HepG2 (cell line): Measurements from ENCODE around the gene ITGA6. TPM values are rescaled to one million over a fixed set of nuclear protein-coding genes. Genes with fewer than 3 reads are reported as not detected.

Source experiments
- ATAC-seq: fragments of 200-7000 bp; cut with Tn5 transposase; 3 replicates; pipeline ENCODE4 v1.9.1; 2020; ENCODE audit warnings: mild to moderate bottlenecking, moderate library complexity
- BruUV-seq: library from RNA; stranded (reverse); fragments of 400-500 nt; replicated peaks from 2 replicates; lab custom pipeline; 2021; lab: Mats Ljungman, UMichigan
- CTCF ChIA-PET: fragments of 300-600 bp; formaldehyde crosslinking; extraction: SDS; loops from one replicate; lab custom pipeline; 2021; ENCODE audit warnings: low total read pairs, inconsistent platforms, low intra/inter-chr PET ratio; lab: Yijun Ruan, JAX
- POLR2A ChIA-PET: fragments of 350-600 bp; sonication (Branson Sonifier 250); formaldehyde crosslinking; loops from one replicate; lab custom pipeline; 2020; ENCODE audit warnings: antibody characterized with exemption, inconsistent platforms; lab: Yijun Ruan, JAX
- DNase-seq: peaks from one replicate; pipeline ENCODE4 v3.0.0-alpha.2; 2015; ENCODE audit warnings: low spot score
- FAIRE-seq: peaks from 3 replicates; lab custom pipeline; 2011; peaks lifted over from hg19 to GRCh38; lab: Jason Lieb, UNC
- H2AFZ ChIP-seq: one replicate; pipeline ENCODE4 v1.6.1; 2011; ENCODE audit warnings: low read length, inconsistent platforms
- H3K27ac ChIP-seq: fragments of 300-600 bp; 3 replicates; pipeline ENCODE4 v1.8.0; 2011; ENCODE audit warnings: mixed run types, mild to moderate bottlenecking, mixed read lengths, low read length, inconsistent platforms; ENCODE audit not compliant: insufficient read depth; ENCODE audit errors: extremely low read length
- H3K27me3 ChIP-seq, 2 experiments: fragments of 200-600 bp in 1 of 2; 2 replicates in 1 of 2; 3 replicates in 1 of 2; pipeline versions ENCODE4 v1.6.0 to v1.8.0; 2011; ENCODE audit warnings: low read length in 2 of 2, mild to moderate bottlenecking in 2 of 2, moderate library complexity in 2 of 2, inconsistent platforms in 1 of 2; ENCODE audit not compliant: insufficient read depth in 2 of 2, control insufficient read depth in 1 of 2
- H3K36me3 ChIP-seq, 2 experiments: fragments of 200-600 bp in 1 of 2; replicated peaks in 1 of 2; 2 replicates in 1 of 2; 3 replicates in 1 of 2; pipeline versions ENCODE4 v1.5.1 to v1.8.0; 2011; ENCODE audit warnings: low read length in 2 of 2, inconsistent platforms in 1 of 2; ENCODE audit not compliant: insufficient read depth in 2 of 2, control insufficient read depth in 1 of 2
- H3K4me1 ChIP-seq: 2 replicates; pipeline ENCODE4 v1.5.1; 2012; ENCODE audit warnings: low read length, inconsistent platforms; ENCODE audit not compliant: insufficient read depth
- H3K4me2 ChIP-seq: 2 replicates; pipeline ENCODE4 v1.6.0; 2011; ENCODE audit warnings: low read depth, low read length, inconsistent platforms
- H3K4me3 ChIP-seq, 3 experiments: fragments of 200-600 bp in 1 of 3; sonication (generic), shearing (Covaris generic) in 1 of 3; replicated peaks in 1 of 3; 2 replicates each; pipeline ENCODE4 v1.5.1; 2011 to 2016; ENCODE audit warnings: low read length in 3 of 3, inconsistent platforms in 2 of 3, low read depth in 2 of 3, mild to moderate bottlenecking in 2 of 3, control low read depth in 1 of 3, mixed read lengths in 1 of 3; ENCODE audit not compliant: insufficient read depth in 1 of 3
- H3K79me2 ChIP-seq: one replicate; pipeline ENCODE4 v1.6.1; 2011; ENCODE audit warnings: low read length, inconsistent platforms; ENCODE audit not compliant: insufficient read depth
- H3K9ac ChIP-seq: 2 replicates; pipeline ENCODE4 v1.6.0; 2011; ENCODE audit warnings: mild to moderate bottlenecking, low read depth, low read length, inconsistent platforms; ENCODE audit not compliant: insufficient read depth
- H3K9me3 ChIP-seq: 2 replicates; pipeline ENCODE4 v1.5.1; 2012; ENCODE audit warnings: mild to moderate bottlenecking, low read length
- H4K20me1 ChIP-seq: 2 replicates; pipeline ENCODE4 v1.6.0; 2011; ENCODE audit warnings: inconsistent platforms, mild to moderate bottlenecking, low read length, moderate library complexity; ENCODE audit not compliant: insufficient read depth
- FOXP1 ChIP-seq, 2 experiments: fragments of 450-650 bp in 1 of 2; IDR thresholded peaks; 2 replicates each; pipeline ENCODE4 v1.6.1; 2017 to 2018; ENCODE audit warnings: antibody characterized with exemption in 1 of 2
- GATAD2A ChIP-seq: IDR thresholded peaks from 2 replicates; pipeline ENCODE4 v1.6.1; 2016
- GTF2F1 ChIP-seq: fragments of 150-350 bp; IDR thresholded peaks from 2 replicates; pipeline ENCODE4 v1.6.1; 2014; ENCODE audit warnings: low read length
- HOXA9 ChIP-seq: sonication (generic); formaldehyde crosslinking; IDR thresholded peaks from 2 replicates; pipeline ENCODE4 v1.8.1; 2022; ENCODE audit warnings: missing genetic modification reagents, mild to moderate bottlenecking, moderate library complexity, borderline replicate concordance
- KDM3A ChIP-seq: IDR thresholded peaks from 2 replicates; pipeline ENCODE4 v1.6.1; 2018; ENCODE audit warnings: low read depth, missing compliant biosample characterization
- KLF11 ChIP-seq: IDR thresholded peaks from 2 replicates; pipeline ENCODE4 v1.6.1; 2016; ENCODE audit warnings: missing compliant biosample characterization
- MEF2D ChIP-seq: sonication (generic); formaldehyde crosslinking; IDR thresholded peaks from 2 replicates; pipeline ENCODE4 v1.5.1; 2020; ENCODE audit warnings: mild to moderate bottlenecking, missing genetic modification reagents
- NR2F1 ChIP-seq, 2 experiments: fragments of 450-650 bp in 1 of 2; formaldehyde crosslinking in 1 of 2; IDR thresholded peaks; 2 replicates each; pipeline versions ENCODE4 v1.5.0 to v1.6.1; 2016 to 2020; ENCODE audit warnings: mild to moderate bottlenecking in 1 of 2, missing compliant biosample characterization in 1 of 2, missing genetic modification reagents in 1 of 2, moderate library complexity in 1 of 2
- POGZ ChIP-seq: sonication (generic); formaldehyde crosslinking; IDR thresholded peaks from 2 replicates; pipeline ENCODE4 v1.4.0; 2020; ENCODE audit warnings: mild to moderate bottlenecking, missing genetic modification reagents
- STAG1 ChIP-seq: sonication (generic); formaldehyde crosslinking; IDR thresholded peaks from 2 replicates; pipeline ENCODE4 v1.4.0; 2020; ENCODE audit warnings: missing genetic modification reagents
- ZNF552 ChIP-seq: sonication (generic); formaldehyde crosslinking; IDR thresholded peaks from 2 replicates; pipeline ENCODE4 v1.9.0; 2022; ENCODE audit warnings: missing genetic modification reagents, mild to moderate bottlenecking, borderline replicate concordance
- ZNF749 ChIP-seq: sonication (generic); formaldehyde crosslinking; IDR thresholded peaks from 2 replicates; pipeline ENCODE4 v1.8.0; 2022; ENCODE audit warnings: mild to moderate bottlenecking, missing genetic modification reagents, moderate library complexity, borderline replicate concordance
- ZNF75D ChIP-seq: sonication (generic); formaldehyde crosslinking; IDR thresholded peaks from 2 replicates; pipeline ENCODE4 v1.8.1; 2023; ENCODE audit warnings: missing genetic modification reagents, mild to moderate bottlenecking, borderline replicate concordance
- ZNF891 ChIP-seq: sonication (generic); formaldehyde crosslinking; IDR thresholded peaks from 2 replicates; pipeline ENCODE4 v1.5.0; 2020; ENCODE audit warnings: mild to moderate bottlenecking, missing genetic modification reagents
- ZSCAN12 ChIP-seq: sonication (generic); formaldehyde crosslinking; IDR thresholded peaks from 2 replicates; pipeline ENCODE4 v1.9.0; 2021; ENCODE audit warnings: mild to moderate bottlenecking, missing genetic modification reagents
- WGBS: methylation state at CpG from one replicate; pipeline ENCODE4 v1.1.6; 2017; ENCODE audit warnings: low lambda C conversion rate; 5-methylcytosine and 5-hydroxymethylcytosine counted together
- in situ Hi-C: cut with HindIII; loops from 2 replicates; pipeline ENCODE4 v1.10.0; 2017; ENCODE audit warnings: low pct_unique_long_range_greater_than_20kb; ENCODE audit not compliant: extremely low pct_ligation_motif_present
- intact Hi-C: fragments of 100-400 bp; cut with micrococcal nuclease; formaldehyde crosslinking; loops from one replicate; pipeline ENCODE4 v1.10.0; 2022; ENCODE audit not compliant: unreplicated experiment
- polyA plus RNA-seq, 8 experiments: library from polyadenylated mRNA; depleted of rRNA in 3 of 8; stranded (reverse) in 7 of 8; unstranded in 1 of 8; fragments of >200 nt; fragmentation: Illumina TruSeq in 4 of 8; extraction: Trizol in 4 of 8; gene quantifications; 2 replicates each; pipeline versions ENCODE4 v1.2.1 to v1.2.3, GENCODE V29; 2011 to 2016; ENCODE audit warnings: low read depth in 4 of 8, missing spikeins in 1 of 8, mixed read lengths in 1 of 8; ENCODE audit not compliant: insufficient read depth in 1 of 8
- total RNA-seq, 5 experiments: library from RNA; depleted of rRNA; stranded (reverse); fragments of >200 nt; fragmentation: Illumina TruSeq; extraction: Trizol; gene quantifications; 2 replicates each; pipeline ENCODE4 v1.2.3, GENCODE V29; 2016; ENCODE audit warnings: low read depth in 1 of 5
- TF ChIP-seq, protein P1 (sequence below): sonication (generic); formaldehyde crosslinking; IDR thresholded peaks from 2 replicates; pipeline ENCODE4 v1.5.0; 2020; ENCODE audit warnings: missing genetic modification reagents, mild to moderate bottlenecking, borderline replicate concordance
- TF ChIP-seq, protein P2 (sequence below): IDR thresholded peaks from 2 replicates; pipeline ENCODE4 v1.6.1; 2016; ENCODE audit warnings: low read depth
- TF ChIP-seq, protein P3 (sequence below): sonication (generic); formaldehyde crosslinking; IDR thresholded peaks from 2 replicates; pipeline ENCODE4 v1.4.0; 2020; ENCODE audit warnings: missing genetic modification reagents

Gene ITGA6
- total and polyA plus RNA-seq, 2 of the 13 experiments (the other 11 are each of a cell fraction or from before 2014, with no cell fraction given), result 24.0 to 92.5 TPM

DNA sequence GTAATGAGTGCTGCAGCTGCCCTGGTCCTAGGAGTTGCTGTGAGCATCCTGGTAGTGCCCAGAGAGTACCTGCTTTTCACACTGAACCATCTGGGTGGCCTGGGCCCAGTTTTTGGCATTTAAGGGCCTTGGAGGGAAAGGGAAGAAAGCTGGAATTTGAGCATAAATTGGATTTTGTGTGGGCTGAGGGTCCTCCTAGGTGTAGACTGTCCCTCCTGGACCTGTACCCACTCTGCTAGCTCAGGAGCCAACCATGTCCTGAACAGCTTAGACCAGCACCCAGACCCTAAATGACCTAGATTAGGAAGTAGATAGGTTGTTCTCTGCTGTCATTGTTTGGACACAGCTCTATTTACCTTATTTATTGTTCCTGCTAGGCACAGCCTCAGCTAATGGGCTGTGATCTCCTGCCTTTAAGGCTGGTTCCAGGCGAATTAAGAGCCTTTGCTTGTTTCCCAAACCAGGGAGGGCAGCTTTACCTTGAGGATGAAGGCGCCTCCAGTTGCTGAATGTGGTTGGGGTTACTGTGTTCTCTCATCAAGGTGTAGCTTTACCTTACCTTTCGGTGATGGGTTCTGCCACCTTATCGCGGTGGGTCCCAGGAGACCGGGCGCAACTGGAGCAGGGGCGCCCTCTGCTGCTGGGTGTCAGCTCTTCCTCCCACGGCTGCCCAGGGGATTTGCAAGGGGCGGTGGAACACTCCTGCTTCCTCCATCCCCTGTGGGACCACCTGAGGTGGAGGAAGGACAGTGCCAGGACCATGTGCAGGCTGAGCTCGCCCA, 34.4 kb downstream of the ITGA6 start:
- Histone ChIP-seq H3K79me2 (peaks cover 9% of the 10 kb centered on the region), H3K4me2 (no peak overlapping the region), H3K9ac (no peak overlapping the region), H3K27ac (no peak overlapping the region), H4K20me1 (peaks cover 13% of the 10 kb centered on the region; the same call in 1 of the 2 replicates), H3K4me3 (no peak overlapping the region), H3K27me3 (no peaks in the 10 kb centered on the region), H3K9me3 (no peaks in the 10 kb centered on the region), H3K36me3 (peaks cover 0 to 10% of the 10 kb centered on the region in 2 experiments; a peak in 1 of 5 replicates), H3K4me1 (peaks cover 48% of the 10 kb centered on the region), H2AFZ (no peak overlapping the region)
- CTCF ChIA-PET, result interaction anchor here (1.5 to 7.0 kb wide), 3 partner anchors 34 to 289 kb away, joined by 8 to 79 read pairs (median 17); partner anchors contain the start of gene ITGA6
- intact Hi-C loops (loop anchor here (1.0 to 10.0 kb wide), 5 partner anchors 19 to 887 kb away; no protein-coding TSS in a partner anchor), in situ Hi-C loops (loop anchor here (5.0 kb wide), 2 partner anchors 34 to 289 kb away; partner anchors contain the start of gene ITGA6)
- ATAC-seq (peak; percentile 83), FAIRE-seq (no peak), DNase-seq (peak; percentile 44)
- BruUV-seq, result no TSS peak
- POLR2A ChIA-PET, result interaction anchor here (0.6 to 3.4 kb wide), 6 partner anchors 21 to 289 kb away, joined by 3 to 28 read pairs (median 5); partner anchors contain the start of gene ITGA6
- WGBS, result 35% methylated on average over 11 of the region's 11 CpGs
- TF ChIP-seq, protein P1, sequence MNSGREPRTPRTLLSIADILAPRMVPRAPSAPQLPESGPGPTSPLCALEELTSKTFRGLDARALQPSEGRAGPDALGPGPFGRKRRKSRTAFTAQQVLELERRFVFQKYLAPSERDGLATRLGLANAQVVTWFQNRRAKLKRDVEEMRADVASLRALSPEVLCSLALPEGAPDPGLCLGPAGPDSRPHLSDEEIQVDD (CRISPR knock-in tag), result no peak
- TF ChIP-seq STAG1 (peak; percentile 96), NR2F1 (CRISPR knock-in tag; IDR thresholded peaks at IDR 0.05) (no peak), FOXP1 (IDR thresholded peaks at IDR 0.05) (no peak), FOXP1 (CRISPR knock-in tag; IDR thresholded peaks at IDR 0.05) (no peak), ZNF75D (CRISPR knock-in tag) (no peak), GATAD2A (0 out of 2 replicates have a peak, but pooled peaks have one; percentile 43), KLF11 (no peak), POGZ (CRISPR knock-in tag) (no peak), ZNF891 (CRISPR knock-in tag) (0 out of 2 replicates have a peak, but pooled peaks have one; percentile 36), ZSCAN12 (no peak), HOXA9 (CRISPR knock-in tag) (0 out of 2 replicates have a peak, but pooled peaks have one; percentile 31), ZNF749 (CRISPR knock-in tag) (no peak), KDM3A (CRISPR knock-in tag) (0 out of 2 replicates have a peak, but pooled peaks have one; percentile 58), ZNF552 (CRISPR knock-in tag) (no peak), GTF2F1 (no peak), MEF2D (CRISPR knock-in tag) (no peak)
- TF ChIP-seq, protein P2, sequence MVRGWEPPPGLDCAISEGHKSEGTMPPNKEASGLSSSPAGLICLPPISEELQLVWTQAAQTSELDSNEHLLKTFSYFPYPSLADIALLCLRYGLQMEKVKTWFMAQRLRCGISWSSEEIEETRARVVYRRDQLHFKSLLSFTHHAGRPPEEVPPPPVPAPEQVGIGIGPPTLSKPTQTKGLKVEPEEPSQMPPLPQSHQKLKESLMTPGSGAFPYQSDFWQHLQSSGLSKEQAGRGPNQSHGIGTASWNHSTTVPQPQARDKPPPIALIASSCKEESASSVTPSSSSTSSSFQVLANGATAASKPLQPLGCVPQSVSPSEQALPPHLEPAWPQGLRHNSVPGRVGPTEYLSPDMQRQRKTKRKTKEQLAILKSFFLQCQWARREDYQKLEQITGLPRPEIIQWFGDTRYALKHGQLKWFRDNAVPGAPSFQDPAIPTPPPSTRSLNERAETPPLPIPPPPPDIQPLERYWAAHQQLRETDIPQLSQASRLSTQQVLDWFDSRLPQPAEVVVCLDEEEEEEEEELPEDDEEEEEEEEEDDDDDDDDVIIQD, result 0 out of 2 replicates have a peak, but pooled peaks have one; percentile 37
- TF ChIP-seq, protein P3, sequence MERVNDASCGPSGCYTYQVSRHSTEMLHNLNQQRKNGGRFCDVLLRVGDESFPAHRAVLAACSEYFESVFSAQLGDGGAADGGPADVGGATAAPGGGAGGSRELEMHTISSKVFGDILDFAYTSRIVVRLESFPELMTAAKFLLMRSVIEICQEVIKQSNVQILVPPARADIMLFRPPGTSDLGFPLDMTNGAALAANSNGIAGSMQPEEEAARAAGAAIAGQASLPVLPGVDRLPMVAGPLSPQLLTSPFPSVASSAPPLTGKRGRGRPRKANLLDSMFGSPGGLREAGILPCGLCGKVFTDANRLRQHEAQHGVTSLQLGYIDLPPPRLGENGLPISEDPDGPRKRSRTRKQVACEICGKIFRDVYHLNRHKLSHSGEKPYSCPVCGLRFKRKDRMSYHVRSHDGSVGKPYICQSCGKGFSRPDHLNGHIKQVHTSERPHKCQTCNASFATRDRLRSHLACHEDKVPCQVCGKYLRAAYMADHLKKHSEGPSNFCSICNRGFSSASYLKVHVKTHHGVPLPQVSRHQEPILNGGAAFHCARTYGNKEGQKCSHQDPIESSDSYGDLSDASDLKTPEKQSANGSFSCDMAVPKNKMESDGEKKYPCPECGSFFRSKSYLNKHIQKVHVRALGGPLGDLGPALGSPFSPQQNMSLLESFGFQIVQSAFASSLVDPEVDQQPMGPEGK (CRISPR knock-in tag), result peak; percentile 53; the same call in 1 of the 2 replicates
